Ovary (tissue), 9 donors: ENCODE data around the gene ZNF138. TPM values are rescaled to one million over a fixed set of nuclear protein-coding genes. Genes with fewer than 3 reads are reported as not detected.
"Not testable (repeated sequence)": the region's sequence is repeated elsewhere in the genome, so short reads cannot be mapped to it uniquely, and the experiment has no call there.

Source experiments
- DNase-seq, 5 donors: peaks; one replicate each; pipeline ENCODE4 v3.0.0-alpha.2; 2019 to 2020
- H3K27ac ChIP-seq, 2 donors: fragments of 200-600 bp; one replicate each; pipeline versions ENCODE4 v1.5.1 to v1.8.0; 2019 to 2022
- H3K27me3 ChIP-seq: fragments of 200-600 bp; one replicate; pipeline ENCODE4 v1.8.0; 2022
- H3K36me3 ChIP-seq: fragments of 200-600 bp; sonication (generic); one replicate; pipeline ENCODE4 v1.5.1; 2019
- H3K4me1 ChIP-seq: one replicate; pipeline ENCODE4 v1.8.1; 2013; ENCODE audit warnings: mild to moderate bottlenecking, moderate library complexity; ENCODE audit not compliant: insufficient read depth
- H3K4me3 ChIP-seq: fragments of 200-600 bp; sonication (generic); one replicate; pipeline ENCODE4 v1.5.1; 2017
- H3K9me3 ChIP-seq, 2 donors: fragments of 200-600 bp in 1 of 2; sonication (generic) in 1 of 2; one replicate each; pipeline versions ENCODE4 v1.5.1 to v1.8.1; 2013 to 2019; ENCODE audit warnings: mild to moderate bottlenecking in 1 of 2, moderate library complexity in 1 of 2
- CTCF ChIP-seq, 3 donors: fragments of 450-650 bp in 2 of 3; fragments of 200-600 bp in 1 of 3; IDR thresholded peaks; one replicate each; pipeline versions ENCODE4 v1.5.1 to v1.8.0; 2016 to 2022; ENCODE audit warnings: antibody characterized with exemption in 3 of 3, mild to moderate bottlenecking in 1 of 3
- EP300 ChIP-seq: sonication (generic); formaldehyde crosslinking; IDR thresholded peaks from one replicate; pipeline ENCODE4 v1.6.1; 2017; ENCODE audit warnings: antibody characterized with exemption
- POLR2A ChIP-seq: fragments of 450-650 bp; IDR thresholded peaks from one replicate; pipeline ENCODE4 v1.6.1; 2017; ENCODE audit warnings: antibody characterized with exemption, mild to moderate bottlenecking, moderate library complexity
- WGBS, 3 donors: extraction: QIAGEN DNeasy Blood & Tissue Kit in 1 of 3; methylation state at CpG; one replicate each; pipeline versions ENCODE4 v1.1.5 to v1.1.7; 2013 to 2017; 5-methylcytosine and 5-hydroxymethylcytosine counted together
- intact Hi-C, 4 donors: fragments of 100-400 bp; cut with DNase I; formaldehyde crosslinking; loops; one replicate each; pipeline versions ENCODE4 v1.11.0 to v1.15.1; 2022 to 2023
- polyA plus RNA-seq, 2 donors: library from polyadenylated mRNA; stranded (reverse); fragments of 200-250 nt in 1 of 2; fragments of 350-450 nt in 1 of 2; fragmentation: Illumina TruSeq in 1 of 2; extraction: RNeasy Lipid Tissue Mini Kit (QIAGEN cat#74804) in 1 of 2; gene quantifications; one replicate each; pipeline ENCODE4 v1.2.3, GENCODE V29; 2013 to 2014
- total RNA-seq, 7 donors: library from RNA; depleted of rRNA in 2 of 7; stranded (reverse); fragments of >200 nt in 2 of 7; fragmentation: NEBNext Ultra II Directional in 3 of 7; extraction: Animal tissue kit (Norgen Biotek cat#: 25700) in 3 of 7; gene quantifications; one replicate each; pipeline versions ENCODE4 v1.1.0 to v1.2.4, GENCODE V29; 2016 to 2023
- donor health status: DM: no; HTN: no; CAD: no; lungs with moderate emphysema.
- donor health status: DM: no; HTN: no; CAD: no.
- donor health status: Bipolar disorder and iron deficiency.
- donor health status: DM: yes; HTN: yes; CAD: no.
- donor health status: DM: no; HTN: no; CAD: no.
- donor health status: DM: yes; HTN: yes; CAD: no.

ZNF138 gene
- total and polyA plus RNA-seq, 9 donors, result 5.3 to 14.1 (median 9.9) TPM

DNA sequence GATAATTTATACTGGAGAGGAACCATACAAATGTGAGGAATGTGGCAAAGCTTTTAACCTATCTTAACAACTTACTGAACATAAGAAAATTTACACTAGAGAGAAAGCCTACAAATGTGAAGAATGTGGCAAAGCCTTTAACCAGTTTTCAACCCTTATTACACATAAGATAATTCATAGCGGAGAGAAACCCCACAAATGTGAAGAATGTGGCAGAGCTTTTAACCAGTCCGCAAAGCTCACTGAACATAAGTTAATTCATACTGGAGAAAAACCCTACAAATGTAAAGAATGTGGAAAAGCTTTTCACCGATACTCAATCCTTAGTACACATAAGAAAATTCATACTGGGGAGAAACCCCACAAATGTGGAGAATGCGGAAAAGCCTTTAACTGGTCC, 37.9 kb downstream of the ZNF138 start:
- no peaks in the 10 kb centered on the region for H3K27me3 ChIP-seq
- no peak for TF ChIP-seq POLR2A
- no peak for TF ChIP-seq CTCF (IDR thresholded peaks at IDR 0.05)
- TF ChIP-seq EP300, result no peak
- no peak overlapping the region for H3K4me3 ChIP-seq
- no peak overlapping the region for H3K27ac ChIP-seq
- no peak for DNase-seq
- no peaks in the 10 kb centered on the region for H3K9me3 ChIP-seq
- H3K36me3 ChIP-seq, result no peaks in the 10 kb centered on the region
- 83 to 95% (median 86%) methylated on average over 4 of the region's 4 CpGs for WGBS, 3 donors
- no peaks in the 10 kb centered on the region for H3K4me1 ChIP-seq
- intact Hi-C loops, result no loop called here

DNA sequence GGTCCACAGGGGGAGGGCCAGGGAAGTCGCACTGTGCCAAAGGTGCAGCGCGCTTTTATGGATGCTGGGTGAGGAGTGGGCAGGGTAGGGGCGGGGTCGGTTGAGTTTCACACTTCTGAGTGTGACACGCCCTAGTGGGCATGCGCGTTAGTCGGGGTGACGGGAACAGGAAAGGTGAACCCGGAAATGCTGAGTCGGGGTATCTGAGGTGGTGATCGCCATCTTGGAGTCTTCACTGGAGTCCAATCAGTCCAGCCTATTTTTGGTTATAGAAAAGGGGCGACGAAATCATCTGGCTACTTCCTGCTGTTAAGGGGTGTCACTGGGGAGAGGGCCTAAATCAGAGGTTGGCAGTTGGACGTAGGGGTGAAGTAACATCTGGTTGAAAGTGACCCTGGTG, 40.8 kb downstream of the ZNF138 start:
- no peaks in the 10 kb centered on the region for H3K4me1 ChIP-seq
- no peaks in the 10 kb centered on the region for H3K36me3 ChIP-seq
- WGBS, 3 donors, result 79 to 90% (median 90%) methylated on average over 16 of the region's 16 CpGs
- intact Hi-C loops, result no loop called here
- no peak overlapping the region for H3K27ac ChIP-seq
- H3K9me3 ChIP-seq, result no peaks in the 10 kb centered on the region
- no peak overlapping the region for H3K4me3 ChIP-seq
- H3K27me3 ChIP-seq, result no peaks in the 10 kb centered on the region
- TF ChIP-seq EP300, result no peak
- no peak for DNase-seq

GRCh38 chr7:64835856-64836255, 41.6 kb downstream of the ZNF138 start:
- not testable (repeated sequence) for H3K27me3 ChIP-seq, DNase-seq

DNA sequence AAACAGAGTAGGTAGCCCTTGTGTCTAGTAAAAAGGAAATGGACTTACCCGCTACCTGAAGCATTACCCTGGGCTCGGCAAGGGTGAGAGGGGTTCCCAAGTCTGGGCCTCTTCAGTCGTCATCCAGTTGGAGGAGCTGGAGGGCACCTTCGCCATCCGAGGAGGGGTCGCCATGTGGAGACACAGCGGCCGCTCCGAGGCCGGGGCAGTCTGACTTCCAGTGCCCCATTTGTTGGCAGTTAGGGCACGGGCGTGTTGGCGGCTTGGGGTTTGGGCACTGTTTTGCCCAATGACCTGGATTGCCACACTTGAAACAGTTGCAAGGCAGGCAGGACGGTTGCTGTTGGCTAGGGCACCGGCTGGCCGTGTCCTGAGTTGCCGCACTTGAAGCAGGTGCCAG, 43.8 kb downstream of the ZNF138 start:
- DNase-seq, H3K9me3 ChIP-seq, H3K4me3 ChIP-seq, H3K4me1 ChIP-seq, intact Hi-C loops, H3K27ac ChIP-seq, H3K27me3 ChIP-seq, H3K36me3 ChIP-seq: not testable (repeated sequence)
- WGBS, 3 donors, result 82 to 92% (median 90%) methylated on average over 12 to 17 of the region's 17 CpGs

More at GRCh38 chr7:64835856-64836255, 41.6 kb downstream of the ZNF138 start:
- H3K9me3 ChIP-seq, H3K4me1 ChIP-seq, intact Hi-C loops, H3K4me3 ChIP-seq, H3K36me3 ChIP-seq, H3K27ac ChIP-seq: not testable (repeated sequence)
- 86 to 94% (median 90%) methylated on average over 8 of the region's 8 CpGs for WGBS, 3 donors

GRCh38 chr7:64838691-64839090, 44.5 kb downstream of the ZNF138 start:
- H3K27me3 ChIP-seq, result no peaks in the 10 kb centered on the region
- H3K9me3 ChIP-seq, result no peaks in the 10 kb centered on the region
- no peaks in the 10 kb centered on the region for H3K36me3 ChIP-seq
- 77 to 82% (median 81%) methylated on average over 14 of the region's 14 CpGs for WGBS, 3 donors
- H3K27ac ChIP-seq, result no peak overlapping the region
- no peak overlapping the region for H3K4me3 ChIP-seq
- intact Hi-C loops, result no loop called here
- no peaks in the 10 kb centered on the region for H3K4me1 ChIP-seq
- no peak for DNase-seq
- TF ChIP-seq POLR2A, result no peak
- no peak for TF ChIP-seq EP300
- TF ChIP-seq CTCF (IDR thresholded peaks at IDR 0.05), result no peak

GRCh38 chr7:64839910-64840309, 45.7 kb downstream of the ZNF138 start:
- no peak overlapping the region for H3K27ac ChIP-seq
- 95 to 98% (median 96%) methylated on average over 16 of the region's 16 CpGs for WGBS, 3 donors
- no peak overlapping the region for H3K4me3 ChIP-seq
- DNase-seq, result no peak
- intact Hi-C loops, result no loop called here
- no peaks in the 10 kb centered on the region for H3K4me1 ChIP-seq
- no peaks in the 10 kb centered on the region for H3K27me3 ChIP-seq
- TF ChIP-seq POLR2A, result no peak
- no peak for TF ChIP-seq CTCF (IDR thresholded peaks at IDR 0.05)
- TF ChIP-seq EP300, result no peak
- H3K9me3 ChIP-seq, result no peaks in the 10 kb centered on the region
- no peaks in the 10 kb centered on the region for H3K36me3 ChIP-seq
